Parathyroid adenoma (tissue), 2 donors: ENCODE results near the gene TRIOBP.
A peak's percentile ranks its signal among the peaks of the same experiment; 100 is the strongest.

Experiments
- H2AFZ ChIP-seq: fragments of 300-600 bp; sonication (generic); one replicate; pipeline ENCODE4 v1.7.0; 2017; ENCODE audit warnings: antibody characterized with exemption, mild to moderate bottlenecking
- H3K27ac ChIP-seq: fragments of 300-600 bp; sonication (generic); one replicate; pipeline ENCODE4 v1.7.0; 2017
- H3K27me3 ChIP-seq: fragments of 300-600 bp; sonication (generic); one replicate; pipeline ENCODE4 v1.7.0; 2017; ENCODE audit warnings: low read length; ENCODE audit not compliant: control insufficient read depth, insufficient read depth
- H3K36me3 ChIP-seq: fragments of 300-600 bp; sonication (generic); one replicate; pipeline ENCODE4 v1.7.0; 2017; ENCODE audit warnings: low read length; ENCODE audit not compliant: control insufficient read depth, insufficient read depth
- H3K4me1 ChIP-seq: fragments of 300-600 bp; sonication (generic); one replicate; pipeline ENCODE4 v1.7.0; 2017; ENCODE audit warnings: control low read depth
- H3K4me2 ChIP-seq: fragments of 300-600 bp; sonication (generic); one replicate; pipeline ENCODE4 v1.7.0; 2017; ENCODE audit warnings: low read length
- H3K4me3 ChIP-seq: fragments of 300-600 bp; sonication (generic); one replicate; pipeline ENCODE4 v1.7.0; 2017; ENCODE audit warnings: low read depth, low read length
- H3K79me2 ChIP-seq: fragments of 300-600 bp; sonication (generic); one replicate; pipeline ENCODE4 v1.7.0; 2017; ENCODE audit warnings: control low read depth
- H3K9ac ChIP-seq: fragments of 300-600 bp; sonication (generic); one replicate; pipeline ENCODE4 v1.7.0; 2017; ENCODE audit warnings: mild to moderate bottlenecking
- H3K9me3 ChIP-seq: fragments of 300-600 bp; sonication (generic); one replicate; pipeline ENCODE4 v1.7.0; 2017; ENCODE audit warnings: low read length; ENCODE audit not compliant: control insufficient read depth
- CTCF ChIP-seq: fragments of 300-600 bp; sonication (generic); IDR thresholded peaks from one replicate; pipeline ENCODE4 v1.7.0; 2017; ENCODE audit warnings: antibody characterized with exemption, mild to moderate bottlenecking
- donor health status: primary hyperparathyroidism.

Gene TRIOBP

GRCh38 chr22:37725551-37726240 lies 28.8 kb downstream of the TRIOBP start:
- Histone ChIP-seq H3K79me2 (no peaks in the 10 kb centered on the region), H3K27ac (no peak overlapping the region), H3K4me1 (no peaks in the 10 kb centered on the region), H2AFZ (no peak overlapping the region), H3K4me3 (no peak overlapping the region), H3K9ac (no peak overlapping the region), H3K36me3 (no peaks in the 10 kb centered on the region), H3K27me3 (no peaks in the 10 kb centered on the region), H3K4me2 (no peak overlapping the region), H3K9me3 (no peaks in the 10 kb centered on the region)
- no peak for TF ChIP-seq CTCF

- no peaks in the 10 kb centered on the region for H3K79me2 ChIP-seq
- no peaks in the 10 kb centered on the region for H3K36me3 ChIP-seq
- TF ChIP-seq CTCF: no peak
- no peak overlapping the region for H3K4me2 ChIP-seq
- no peaks in the 10 kb centered on the region for H3K27me3 ChIP-seq
- no peak overlapping the region for H2AFZ ChIP-seq
- H3K4me3 ChIP-seq: no peak overlapping the region
- no peaks in the 10 kb centered on the region for H3K9me3 ChIP-seq
- no peak overlapping the region for H3K9ac ChIP-seq
- H3K4me1 ChIP-seq: no peaks in the 10 kb centered on the region
- no peak overlapping the region for H3K27ac ChIP-seq
Observed at GRCh38 chr22:37726241-37726887, 29.5 kb downstream of the TRIOBP start.

- Histone ChIP-seq H3K9ac (no peak overlapping the region), H3K4me2 (peak overlapping the region; percentile 45), H3K9me3 (no peaks in the 10 kb centered on the region), H3K36me3 (no peaks in the 10 kb centered on the region), H3K4me1 (no peaks in the 10 kb centered on the region), H2AFZ (no peak overlapping the region), H3K4me3 (no peak overlapping the region), H3K27me3 (no peaks in the 10 kb centered on the region), H3K27ac (no peak overlapping the region), H3K79me2 (no peaks in the 10 kb centered on the region)
- TF ChIP-seq CTCF: no peak
Observed at GRCh38 chr22:37728620-37729019, 31.8 kb downstream of the TRIOBP start.

- Histone ChIP-seq H3K36me3 (no peaks in the 10 kb centered on the region), H3K4me2 (no peak overlapping the region), H3K79me2 (no peaks in the 10 kb centered on the region), H3K27ac (no peak overlapping the region), H3K4me1 (peaks cover 5% of the 10 kb centered on the region), H3K9me3 (no peaks in the 10 kb centered on the region), H3K4me3 (no peak overlapping the region), H3K27me3 (no peaks in the 10 kb centered on the region), H3K9ac (no peak overlapping the region), H2AFZ (no peak overlapping the region)
- no peak for TF ChIP-seq CTCF
Observed at GRCh38 chr22:37731804-37732471, 35.1 kb downstream of the TRIOBP start.
